Loucy (cell line): ENCODE measurements around the gene VIPR1.

Source experiments
- EZH2phosphoT487 ChIP-seq: fragments of 200-600 bp; IDR thresholded peaks from 2 replicates; pipeline ENCODE4 v1.6.1; 2018; ENCODE audit warnings: antibody characterized with exemption, mild to moderate bottlenecking, moderate library complexity, borderline replicate concordance
- TF ChIP-seq, protein P1 (sequence below): fragments of 200-600 bp; sonication (generic); conservative IDR thresholded peaks from 2 replicates; pipeline ENCODE4 v1.5.1; 2014; ENCODE audit warnings: mild to moderate bottlenecking, antibody characterized with exemption, low read length

- TF ChIP-seq, protein P1, sequence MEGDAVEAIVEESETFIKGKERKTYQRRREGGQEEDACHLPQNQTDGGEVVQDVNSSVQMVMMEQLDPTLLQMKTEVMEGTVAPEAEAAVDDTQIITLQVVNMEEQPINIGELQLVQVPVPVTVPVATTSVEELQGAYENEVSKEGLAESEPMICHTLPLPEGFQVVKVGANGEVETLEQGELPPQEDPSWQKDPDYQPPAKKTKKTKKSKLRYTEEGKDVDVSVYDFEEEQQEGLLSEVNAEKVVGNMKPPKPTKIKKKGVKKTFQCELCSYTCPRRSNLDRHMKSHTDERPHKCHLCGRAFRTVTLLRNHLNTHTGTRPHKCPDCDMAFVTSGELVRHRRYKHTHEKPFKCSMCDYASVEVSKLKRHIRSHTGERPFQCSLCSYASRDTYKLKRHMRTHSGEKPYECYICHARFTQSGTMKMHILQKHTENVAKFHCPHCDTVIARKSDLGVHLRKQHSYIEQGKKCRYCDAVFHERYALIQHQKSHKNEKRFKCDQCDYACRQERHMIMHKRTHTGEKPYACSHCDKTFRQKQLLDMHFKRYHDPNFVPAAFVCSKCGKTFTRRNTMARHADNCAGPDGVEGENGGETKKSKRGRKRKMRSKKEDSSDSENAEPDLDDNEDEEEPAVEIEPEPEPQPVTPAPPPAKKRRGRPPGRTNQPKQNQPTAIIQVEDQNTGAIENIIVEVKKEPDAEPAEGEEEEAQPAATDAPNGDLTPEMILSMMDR = no peak
- no peak for TF ChIP-seq EZH2phosphoT487
Measured at GRCh38 chr3:42472555-42472954, 29.9 kb upstream of the VIPR1 start.
